Epithelial cell of esophagus (primary cell): ENCODE results near the gene ERICH6.
A peak's percentile ranks its signal among the peaks of the same experiment; 100 is the strongest.

ENCODE experiments used
- DNase-seq: peaks from one replicate; pipeline ENCODE4 v3.0.0; 2010; ENCODE audit warnings: low read depth
- H3K4me3 ChIP-seq: 2 replicates; pipeline ENCODE4 v1.5.1; 2011; ENCODE audit warnings: mild to moderate bottlenecking, low read length, control low read depth
- TF ChIP-seq, protein P1 (sequence below): IDR thresholded peaks from 2 replicates; pipeline ENCODE4 v1.5.1; 2011; ENCODE audit warnings: low read depth, mild to moderate bottlenecking, low read length, control low read depth, inconsistent platforms; ENCODE audit not compliant: insufficient read depth; ENCODE audit errors: missing control alignments

Gene ERICH6

DNA sequence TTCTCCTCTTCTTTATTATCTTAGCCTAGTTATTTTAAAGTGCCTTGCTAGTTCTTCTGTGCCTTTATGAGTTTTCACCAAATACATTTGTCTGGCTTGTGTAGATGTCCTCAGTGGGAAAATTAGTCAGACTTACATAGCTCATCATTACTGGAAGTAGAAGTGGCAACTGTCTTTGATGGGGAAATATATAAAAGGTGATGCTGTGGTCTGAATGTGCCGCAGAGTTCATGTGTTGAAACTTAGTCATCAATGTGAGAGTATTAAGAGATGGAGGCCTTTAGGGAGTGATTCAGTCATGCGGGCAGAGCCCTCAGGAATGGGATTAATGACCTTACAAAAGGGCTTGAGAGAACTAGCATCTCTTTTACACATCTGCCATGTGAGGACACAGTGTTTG, 6.4 kb upstream of the ERICH6 start:
- DNase-seq, result no peak
- no peak overlapping the region for H3K4me3 ChIP-seq
- TF ChIP-seq, protein P1, sequence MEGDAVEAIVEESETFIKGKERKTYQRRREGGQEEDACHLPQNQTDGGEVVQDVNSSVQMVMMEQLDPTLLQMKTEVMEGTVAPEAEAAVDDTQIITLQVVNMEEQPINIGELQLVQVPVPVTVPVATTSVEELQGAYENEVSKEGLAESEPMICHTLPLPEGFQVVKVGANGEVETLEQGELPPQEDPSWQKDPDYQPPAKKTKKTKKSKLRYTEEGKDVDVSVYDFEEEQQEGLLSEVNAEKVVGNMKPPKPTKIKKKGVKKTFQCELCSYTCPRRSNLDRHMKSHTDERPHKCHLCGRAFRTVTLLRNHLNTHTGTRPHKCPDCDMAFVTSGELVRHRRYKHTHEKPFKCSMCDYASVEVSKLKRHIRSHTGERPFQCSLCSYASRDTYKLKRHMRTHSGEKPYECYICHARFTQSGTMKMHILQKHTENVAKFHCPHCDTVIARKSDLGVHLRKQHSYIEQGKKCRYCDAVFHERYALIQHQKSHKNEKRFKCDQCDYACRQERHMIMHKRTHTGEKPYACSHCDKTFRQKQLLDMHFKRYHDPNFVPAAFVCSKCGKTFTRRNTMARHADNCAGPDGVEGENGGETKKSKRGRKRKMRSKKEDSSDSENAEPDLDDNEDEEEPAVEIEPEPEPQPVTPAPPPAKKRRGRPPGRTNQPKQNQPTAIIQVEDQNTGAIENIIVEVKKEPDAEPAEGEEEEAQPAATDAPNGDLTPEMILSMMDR, result no peak

DNA sequence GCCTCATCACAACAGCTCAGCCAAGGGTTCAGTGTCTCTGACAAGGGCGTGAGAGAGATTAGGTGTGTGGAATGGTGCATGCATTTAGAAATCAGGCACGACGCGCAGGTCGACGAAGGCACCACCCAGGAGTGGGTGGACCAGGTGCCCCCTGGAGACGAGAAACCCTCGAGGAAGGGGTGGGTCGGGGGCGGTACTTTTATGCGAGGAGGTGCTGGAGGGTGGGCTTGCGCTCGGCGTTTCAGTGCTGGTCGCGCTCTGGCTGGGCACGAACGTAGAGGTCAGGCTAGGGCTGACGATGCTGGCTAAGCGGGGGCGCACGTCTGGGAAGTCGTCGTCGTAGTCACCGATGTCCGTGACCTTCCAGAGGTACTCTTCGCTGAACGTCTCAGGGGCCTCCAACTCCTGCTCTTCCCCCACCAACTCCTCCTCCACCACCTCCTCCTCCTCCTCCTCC, 393 bp downstream of the ERICH6 start:
- peak; percentile 4 for DNase-seq
- H3K4me3 ChIP-seq, result peak overlapping the region; percentile 51
- TF ChIP-seq, protein P1, result no peak

DNA sequence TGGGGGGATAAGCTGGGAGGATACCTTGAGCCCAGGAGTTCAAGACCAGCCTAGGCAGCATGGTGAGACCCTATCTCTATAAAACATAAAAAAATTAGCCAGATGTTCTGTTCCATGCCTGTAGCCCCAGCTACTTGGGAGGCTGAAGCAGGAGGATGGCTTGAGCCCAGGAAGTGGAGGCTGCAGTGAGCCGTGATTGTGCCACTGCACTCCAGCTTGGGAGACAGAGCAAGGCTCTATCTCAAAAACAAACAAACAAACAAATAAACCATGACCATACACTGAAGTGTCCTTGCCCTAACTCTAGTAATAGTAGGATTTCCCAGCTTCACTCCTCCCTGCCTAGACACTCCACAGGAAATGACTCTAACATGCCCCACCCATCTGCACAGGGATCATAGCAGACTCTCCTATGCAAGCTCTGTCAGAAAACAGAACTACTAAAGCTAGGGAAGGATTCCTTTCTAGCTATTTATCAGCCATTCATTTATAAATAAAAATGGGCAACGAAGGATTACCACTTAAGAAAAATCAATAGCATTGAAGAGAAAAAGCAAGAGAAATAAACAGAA, 4.6 kb downstream of the ERICH6 start:
- no peak overlapping the region for H3K4me3 ChIP-seq
- TF ChIP-seq, protein P1, result no peak
- DNase-seq, result peak; percentile 79

DNA sequence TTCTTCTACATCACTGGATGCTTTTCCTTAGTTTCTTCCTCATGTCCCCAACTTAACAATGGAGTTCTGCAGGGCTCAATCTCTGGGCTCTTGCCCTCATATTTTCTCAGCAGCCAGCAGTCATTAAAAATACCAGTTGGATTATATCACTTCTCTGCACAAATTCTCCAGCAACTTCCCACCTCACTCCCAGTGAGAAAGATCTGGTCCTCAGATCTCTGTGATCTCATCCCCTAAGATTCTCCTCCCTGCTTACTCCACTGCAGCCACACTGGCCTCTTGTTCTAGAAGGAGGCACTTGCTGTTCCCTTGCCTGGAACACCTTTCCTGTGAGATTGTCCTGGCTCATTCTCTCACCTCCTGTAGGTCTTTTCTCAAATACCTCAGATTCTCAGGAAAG, 6.1 kb downstream of the ERICH6 start:
- TF ChIP-seq, protein P1, result no peak
- H3K4me3 ChIP-seq, result no peak overlapping the region
- DNase-seq, result peak; percentile 4

DNA sequence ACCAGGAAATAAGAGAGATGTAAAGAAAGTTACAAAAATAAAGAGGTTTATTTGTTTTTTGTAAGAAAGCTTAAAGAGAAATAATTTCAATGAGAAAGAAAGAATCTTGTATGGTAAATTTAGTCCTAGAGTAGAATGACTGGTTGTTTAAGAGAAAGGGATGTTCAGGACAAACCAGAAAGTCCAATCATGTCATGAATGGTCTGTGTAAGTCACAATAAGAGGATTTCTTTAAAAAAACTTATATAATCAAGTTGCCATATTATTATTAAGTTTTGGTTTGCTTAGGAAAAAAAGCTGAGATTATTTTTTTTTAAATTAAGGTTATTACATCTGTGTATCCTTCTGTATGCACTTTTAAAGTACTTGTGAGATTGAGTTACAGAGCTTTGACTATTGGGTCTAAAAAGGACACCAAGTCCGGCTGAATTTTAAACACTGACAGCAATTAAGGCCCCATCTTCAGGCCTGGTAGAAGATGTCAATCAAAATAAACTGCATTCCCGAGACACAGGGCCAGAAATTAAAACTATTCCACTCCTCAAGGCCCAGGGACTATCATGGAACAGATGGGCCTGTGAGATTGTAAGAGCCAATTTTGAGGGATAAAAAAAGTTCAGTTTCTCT, 12.2 kb downstream of the ERICH6 start:
- H3K4me3 ChIP-seq, result no peak overlapping the region
- no peak for DNase-seq
- TF ChIP-seq, protein P1, result no peak

DNA sequence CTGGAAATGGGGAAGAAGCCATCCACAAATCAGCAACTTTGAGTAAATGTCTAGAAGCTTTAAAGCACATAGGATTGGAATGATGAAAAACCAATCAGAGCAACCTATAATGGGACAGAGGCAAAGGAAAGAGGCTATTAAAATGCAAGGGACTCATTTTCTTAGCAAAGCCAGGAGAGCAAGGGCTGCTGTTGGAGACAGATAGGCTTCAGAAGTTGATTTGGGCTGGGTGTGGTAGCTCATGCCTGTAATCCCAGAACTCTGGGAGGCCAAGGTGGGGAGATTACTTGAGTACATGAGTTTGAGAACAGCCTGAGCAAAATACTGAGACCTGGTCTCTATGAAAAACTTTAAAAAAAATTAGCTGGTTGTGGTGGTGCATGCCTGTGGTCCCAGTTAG, 16.1 kb downstream of the ERICH6 start:
- TF ChIP-seq, protein P1, result no peak
- DNase-seq, result no peak
- no peak overlapping the region for H3K4me3 ChIP-seq

DNA sequence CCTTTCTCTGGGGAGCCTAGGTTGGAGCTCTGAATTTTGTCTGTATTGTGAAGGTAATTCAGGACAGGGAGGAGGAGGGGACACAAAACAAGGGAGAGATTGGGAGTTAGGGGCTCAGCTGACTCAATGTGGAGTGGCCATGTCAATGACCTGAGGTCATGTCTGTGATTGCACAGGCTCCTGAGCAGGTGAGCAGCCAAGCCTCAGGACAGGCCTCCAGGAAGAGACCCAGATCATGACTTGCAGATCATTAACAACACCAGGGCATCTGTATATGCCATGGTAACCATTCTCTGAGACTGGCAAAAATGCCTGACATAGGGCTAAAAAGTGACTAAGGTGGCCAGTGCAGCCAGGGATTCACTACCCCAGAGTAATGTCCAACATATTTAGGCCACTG, 20.9 kb downstream of the ERICH6 start:
- TF ChIP-seq, protein P1, result no peak
- H3K4me3 ChIP-seq, result no peak overlapping the region
- DNase-seq, result no peak
